SK-N-SH (cell line): Measurements from ENCODE around the gene GGT7. TPM values are rescaled to one million over a fixed set of nuclear protein-coding genes. Genes with fewer than 3 reads are reported as not detected.

ENCODE experiments used
- CTCF ChIA-PET: fragments of 300-600, 350-600 bp; formaldehyde crosslinking; extraction: SDS; loops from one replicate; lab custom pipeline; 2021; lab: Yijun Ruan, JAX
- POLR2A ChIA-PET: fragments of 350-600 bp; sonication (Branson Sonifier 250); formaldehyde crosslinking; extraction: SDS; loops from one replicate; lab custom pipeline; 2020; ENCODE audit warnings: antibody characterized with exemption, inconsistent platforms; lab: Yijun Ruan, JAX
- DNase-seq: peaks from one replicate; pipeline ENCODE4 v3.0.0; 2012
- H2AFZ ChIP-seq: fragments of 200-600 bp; sonication (generic); 2 replicates; pipeline ENCODE4 v1.8.1; 2016; ENCODE audit warnings: antibody characterized with exemption, mild to moderate bottlenecking, low read depth
- H3F3A ChIP-seq: fragments of 200-600 bp; sonication (generic); replicated peaks from 2 replicates; pipeline ENCODE3; 2016; ENCODE audit warnings: antibody characterized with exemption, mild to moderate bottlenecking; ENCODE audit not compliant: insufficient read depth
- H3K27ac ChIP-seq, 2 experiments: fragments of 200-500 bp in 1 of 2; fragments of 200-600 bp in 1 of 2; sonication (Bioruptor generic) in 1 of 2; sonication (generic), shearing (Covaris generic) in 1 of 2; 2 replicates each; pipeline versions ENCODE4 v1.5.1 to v1.6.1; 2014 to 2016; ENCODE audit warnings: low read depth in 2 of 2, inconsistent platforms in 1 of 2, low read length in 1 of 2, mild to moderate bottlenecking in 1 of 2, mixed read lengths in 1 of 2
- H3K27me3 ChIP-seq: fragments of 200-600 bp; sonication (generic), shearing (Covaris generic); 2 replicates; pipeline ENCODE4 v1.6.1; 2016; ENCODE audit warnings: mixed run types; ENCODE audit not compliant: insufficient read depth
- H3K36me3 ChIP-seq, 2 experiments: fragments of 200-500 bp in 1 of 2; fragments of 200-600 bp in 1 of 2; sonication (Bioruptor generic) in 1 of 2; sonication (generic) in 1 of 2; replicated peaks in 1 of 2; 2 replicates each; pipeline versions ENCODE3 to v1.5.1; 2014 to 2016; ENCODE audit warnings: low read length in 1 of 2, mild to moderate bottlenecking in 1 of 2; ENCODE audit not compliant: insufficient read depth in 2 of 2, control insufficient read depth in 1 of 2
- H3K4me1 ChIP-seq, 2 experiments: fragments of 200-500 bp in 1 of 2; fragments of 200-600 bp in 1 of 2; sonication (Bioruptor generic) in 1 of 2; sonication (generic), shearing (Covaris generic) in 1 of 2; 2 replicates each; pipeline versions ENCODE4 v1.5.1 to v1.6.1; 2014 to 2016; ENCODE audit warnings: low read depth in 1 of 2, low read length in 1 of 2, mixed run types in 1 of 2; ENCODE audit not compliant: insufficient read depth in 2 of 2, control insufficient read depth in 1 of 2
- H3K4me2 ChIP-seq: fragments of 200-600 bp; sonication (generic), shearing (Covaris generic); 2 replicates; pipeline ENCODE4 v1.6.1; 2017; ENCODE audit warnings: mixed run types
- H3K4me3 ChIP-seq, 2 experiments: fragments of 200-500 bp in 1 of 2; fragments of 200-600 bp in 1 of 2; sonication (Bioruptor generic) in 1 of 2; sonication (generic), shearing (Covaris generic) in 1 of 2; 2 replicates each; pipeline versions ENCODE4 v1.5.1 to v1.8.1; 2014 to 2016; ENCODE audit warnings: low read depth in 2 of 2, inconsistent platforms in 1 of 2, low read length in 1 of 2, mild to moderate bottlenecking in 1 of 2, mixed read lengths in 1 of 2, moderate library complexity in 1 of 2
- H3K79me2 ChIP-seq: fragments of 200-600 bp; sonication (generic); 2 replicates; pipeline ENCODE4 v1.8.1; 2017; ENCODE audit warnings: mild to moderate bottlenecking; ENCODE audit not compliant: insufficient read depth
- H3K9ac ChIP-seq: fragments of 200-600 bp; sonication (generic); 2 replicates; pipeline ENCODE4 v1.6.1; 2017; ENCODE audit warnings: mixed run types
- H3K9me2 ChIP-seq: fragments of 200-600 bp; sonication (generic); 2 replicates; pipeline ENCODE4 v1.6.1; 2017; ENCODE audit warnings: mixed run types
- H3K9me3 ChIP-seq: fragments of 200-600 bp; sonication (generic); 2 replicates; pipeline ENCODE4 v1.6.1; 2017; ENCODE audit warnings: mixed run types, mild to moderate bottlenecking, moderate library complexity
- H4K20me1 ChIP-seq: fragments of 200-600 bp; sonication (generic); 2 replicates; pipeline ENCODE4 v1.6.1; 2017; ENCODE audit warnings: mild to moderate bottlenecking, mixed run types; ENCODE audit not compliant: insufficient read depth
- ELF1 ChIP-seq: IDR thresholded peaks from 2 replicates; pipeline ENCODE4 v1.4.0; 2012
- EZH2phosphoT487 ChIP-seq: fragments of 200-600 bp; sonication (generic); IDR thresholded peaks from 2 replicates; pipeline ENCODE4 v1.6.1; 2017; ENCODE audit warnings: low read depth, mixed run types, mild to moderate bottlenecking, antibody characterized with exemption, moderate library complexity, borderline replicate concordance
- FOSL2 ChIP-seq: IDR thresholded peaks from 2 replicates; pipeline ENCODE4 v1.4.0; 2012; ENCODE audit warnings: low read depth, mild to moderate bottlenecking, moderate library complexity, borderline replicate concordance
- FOXM1 ChIP-seq: IDR thresholded peaks from 2 replicates; pipeline ENCODE4 v1.4.0; 2012; ENCODE audit warnings: low read depth, mild to moderate bottlenecking
- GATA2 ChIP-seq: sonication (generic); formaldehyde crosslinking; IDR thresholded peaks from 2 replicates; pipeline ENCODE4 v1.5.0; 2020; ENCODE audit warnings: mild to moderate bottlenecking, missing genetic modification reagents
- IRF3 ChIP-seq: fragments of 150-350 bp; IDR thresholded peaks from 2 replicates; pipeline ENCODE4 v1.6.1; 2016; ENCODE audit warnings: mild to moderate bottlenecking, low read depth, low read length
- JUND ChIP-seq: IDR thresholded peaks from 2 replicates; pipeline ENCODE4 v1.4.0; 2012
- MAX ChIP-seq: IDR thresholded peaks from 2 replicates; pipeline ENCODE4 v1.4.0; 2012; ENCODE audit warnings: low read depth
- MEF2A ChIP-seq: IDR thresholded peaks from 2 replicates; pipeline ENCODE4 v1.4.0; 2012; ENCODE audit warnings: low read depth, borderline replicate concordance
- NFIC ChIP-seq: IDR thresholded peaks from 2 replicates; pipeline ENCODE4 v1.4.0; 2012; ENCODE audit warnings: borderline replicate concordance
- NRF1 ChIP-seq: IDR thresholded peaks from 2 replicates; pipeline ENCODE4 v1.6.1; 2012; ENCODE audit warnings: low read depth, mild to moderate bottlenecking, low read length
- PBX3 ChIP-seq: IDR thresholded peaks from 2 replicates; pipeline ENCODE4; 2012
- RAD21 ChIP-seq: IDR thresholded peaks from 2 replicates; pipeline ENCODE4 v1.6.1; 2012; ENCODE audit warnings: mild to moderate bottlenecking, low read length
- RCOR1 ChIP-seq: fragments of 150-350 bp; IDR thresholded peaks from 2 replicates; pipeline ENCODE4 v1.6.1; 2017; ENCODE audit warnings: antibody characterized with exemption, low read length
- RFX5 ChIP-seq: IDR thresholded peaks from 2 replicates; pipeline ENCODE4 v1.6.1; 2012; ENCODE audit warnings: mild to moderate bottlenecking, improper control_type of control experiment, low read length
- SIN3A ChIP-seq: IDR thresholded peaks from 2 replicates; pipeline ENCODE4 v1.6.1; 2012; ENCODE audit warnings: low read depth, mild to moderate bottlenecking, low read length, moderate library complexity, borderline replicate concordance
- SMC3 ChIP-seq: IDR thresholded peaks from 2 replicates; pipeline ENCODE4 v1.6.1; 2012; ENCODE audit warnings: low read depth, low read length, improper control_type of control experiment
- TCF12 ChIP-seq: IDR thresholded peaks from 2 replicates; pipeline ENCODE4 v1.4.0; 2012
- TEAD4 ChIP-seq: IDR thresholded peaks from 2 replicates; pipeline ENCODE4 v1.4.0; 2012; ENCODE audit warnings: mild to moderate bottlenecking, borderline replicate concordance; ENCODE audit not compliant: insufficient read depth
- WGBS: methylation state at CpG from one replicate; pipeline ENCODE4 v1.1.6; 2017; ENCODE audit warnings: low lambda C conversion rate; 5-methylcytosine and 5-hydroxymethylcytosine counted together
- polyA plus RNA-seq, 3 experiments: library from polyadenylated mRNA; depleted of rRNA; stranded (reverse); fragments of >200 nt; gene quantifications; 2 replicates each; pipeline ENCODE4 v1.2.3, GENCODE V29; 2012
- TF ChIP-seq, protein P1 (sequence below): IDR thresholded peaks from 2 replicates; pipeline ENCODE4 v1.4.0; 2012; ENCODE audit warnings: low read depth, borderline replicate concordance
- TF ChIP-seq, protein P2 (sequence below): IDR thresholded peaks from 2 replicates; pipeline ENCODE4 v1.6.1; 2012; ENCODE audit warnings: mild to moderate bottlenecking, low read depth, low read length, moderate library complexity

GGT7 gene
- polyA plus RNA-seq, 1 of the 3 experiments (the other 2 are of a cell fraction) = 22.5 TPM

DNA sequence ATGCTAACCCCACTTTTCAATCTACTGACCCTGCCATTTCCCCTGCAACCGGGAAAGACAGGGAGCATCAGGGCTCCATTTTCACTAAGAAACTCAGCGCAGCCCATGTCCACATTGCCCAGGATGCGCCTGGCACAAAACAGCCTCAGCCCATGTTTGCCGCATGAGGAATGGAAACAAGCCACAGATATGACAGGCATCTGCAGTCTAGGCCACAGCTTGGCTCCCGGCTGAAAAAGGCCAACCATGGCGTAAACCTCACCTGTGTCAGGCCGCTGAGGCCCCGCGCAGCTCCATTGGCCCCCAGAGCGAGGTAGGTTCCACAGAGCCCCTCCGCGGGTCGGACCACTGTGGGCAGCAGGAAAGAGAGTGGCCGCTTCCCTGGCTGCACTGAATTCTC lies 21.7 kb downstream of the GGT7 start:
- TF ChIP-seq TEAD4 = no peak
- no peak for TF ChIP-seq FOSL2
- no peak for TF ChIP-seq ELF1
- TF ChIP-seq MEF2A = no peak
- TF ChIP-seq, all 33 proteins: peak for 0
- no peak overlapping the region for H3K4me3 ChIP-seq
- ChIA-PET POLR2A (no interaction called here), CTCF (interaction anchor here (1.6 to 2.8 kb wide), 2 partner anchors 11 to 20 kb away, joined by 4 to 8 read pairs; no protein-coding TSS in a partner anchor)
- H3K9me3 ChIP-seq = no peaks in the 10 kb centered on the region
- no peak overlapping the region for H3K27ac ChIP-seq
- DNase-seq = no peak
- H3K27me3 ChIP-seq = no peaks in the 10 kb centered on the region
- H3K9ac ChIP-seq = no peak overlapping the region
- no peak overlapping the region for H2AFZ ChIP-seq
- H3K4me2 ChIP-seq = no peak overlapping the region
- 95% methylated on average over 11 of the region's 14 CpGs for WGBS
- no peaks in the 10 kb centered on the region for H3K79me2 ChIP-seq
- no peaks in the 10 kb centered on the region for H3K9me2 ChIP-seq
- H3K36me3 ChIP-seq = peaks cover 7 to 41% of the 10 kb centered on the region in 2 experiments
- no peaks in the 10 kb centered on the region for H3K4me1 ChIP-seq
- no peaks in the 10 kb centered on the region for H3F3A ChIP-seq
- no peaks in the 10 kb centered on the region for H4K20me1 ChIP-seq

GRCh38 chr20:34849778-34850177 lies 22.9 kb downstream of the GGT7 start:
- H3F3A ChIP-seq = no peaks in the 10 kb centered on the region
- no peak overlapping the region for H3K27ac ChIP-seq
- H3K4me2 ChIP-seq = no peak overlapping the region
- H2AFZ ChIP-seq = no peak overlapping the region
- TF ChIP-seq RFX5 (no peak), RCOR1 (no peak), PBX3 (no peak), MAX (no peak), ELF1 (no peak), JUND (no peak), FOSL2 (no peak), GATA2 (no peak), NRF1 (no peak), MEF2A (no peak), EZH2phosphoT487 (no peak), SMC3 (no peak), RAD21 (no peak), IRF3 (no peak), TCF12 (no peak), SIN3A (no peak), NFIC (no peak), FOXM1 (no peak)
- TF ChIP-seq, protein P1, sequence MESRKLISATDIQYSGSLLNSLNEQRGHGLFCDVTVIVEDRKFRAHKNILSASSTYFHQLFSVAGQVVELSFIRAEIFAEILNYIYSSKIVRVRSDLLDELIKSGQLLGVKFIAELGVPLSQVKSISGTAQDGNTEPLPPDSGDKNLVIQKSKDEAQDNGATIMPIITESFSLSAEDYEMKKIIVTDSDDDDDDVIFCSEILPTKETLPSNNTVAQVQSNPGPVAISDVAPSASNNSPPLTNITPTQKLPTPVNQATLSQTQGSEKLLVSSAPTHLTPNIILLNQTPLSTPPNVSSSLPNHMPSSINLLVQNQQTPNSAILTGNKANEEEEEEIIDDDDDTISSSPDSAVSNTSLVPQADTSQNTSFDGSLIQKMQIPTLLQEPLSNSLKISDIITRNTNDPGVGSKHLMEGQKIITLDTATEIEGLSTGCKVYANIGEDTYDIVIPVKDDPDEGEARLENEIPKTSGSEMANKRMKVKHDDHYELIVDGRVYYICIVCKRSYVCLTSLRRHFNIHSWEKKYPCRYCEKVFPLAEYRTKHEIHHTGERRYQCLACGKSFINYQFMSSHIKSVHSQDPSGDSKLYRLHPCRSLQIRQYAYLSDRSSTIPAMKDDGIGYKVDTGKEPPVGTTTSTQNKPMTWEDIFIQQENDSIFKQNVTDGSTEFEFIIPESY = no peak
- TF ChIP-seq, protein P2, sequence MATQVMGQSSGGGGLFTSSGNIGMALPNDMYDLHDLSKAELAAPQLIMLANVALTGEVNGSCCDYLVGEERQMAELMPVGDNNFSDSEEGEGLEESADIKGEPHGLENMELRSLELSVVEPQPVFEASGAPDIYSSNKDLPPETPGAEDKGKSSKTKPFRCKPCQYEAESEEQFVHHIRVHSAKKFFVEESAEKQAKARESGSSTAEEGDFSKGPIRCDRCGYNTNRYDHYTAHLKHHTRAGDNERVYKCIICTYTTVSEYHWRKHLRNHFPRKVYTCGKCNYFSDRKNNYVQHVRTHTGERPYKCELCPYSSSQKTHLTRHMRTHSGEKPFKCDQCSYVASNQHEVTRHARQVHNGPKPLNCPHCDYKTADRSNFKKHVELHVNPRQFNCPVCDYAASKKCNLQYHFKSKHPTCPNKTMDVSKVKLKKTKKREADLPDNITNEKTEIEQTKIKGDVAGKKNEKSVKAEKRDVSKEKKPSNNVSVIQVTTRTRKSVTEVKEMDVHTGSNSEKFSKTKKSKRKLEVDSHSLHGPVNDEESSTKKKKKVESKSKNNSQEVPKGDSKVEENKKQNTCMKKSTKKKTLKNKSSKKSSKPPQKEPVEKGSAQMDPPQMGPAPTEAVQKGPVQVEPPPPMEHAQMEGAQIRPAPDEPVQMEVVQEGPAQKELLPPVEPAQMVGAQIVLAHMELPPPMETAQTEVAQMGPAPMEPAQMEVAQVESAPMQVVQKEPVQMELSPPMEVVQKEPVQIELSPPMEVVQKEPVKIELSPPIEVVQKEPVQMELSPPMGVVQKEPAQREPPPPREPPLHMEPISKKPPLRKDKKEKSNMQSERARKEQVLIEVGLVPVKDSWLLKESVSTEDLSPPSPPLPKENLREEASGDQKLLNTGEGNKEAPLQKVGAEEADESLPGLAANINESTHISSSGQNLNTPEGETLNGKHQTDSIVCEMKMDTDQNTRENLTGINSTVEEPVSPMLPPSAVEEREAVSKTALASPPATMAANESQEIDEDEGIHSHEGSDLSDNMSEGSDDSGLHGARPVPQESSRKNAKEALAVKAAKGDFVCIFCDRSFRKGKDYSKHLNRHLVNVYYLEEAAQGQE = no peak
- H4K20me1 ChIP-seq = no peaks in the 10 kb centered on the region
- no peak overlapping the region for H3K9ac ChIP-seq
- ChIA-PET CTCF (interaction anchor here (2.8 kb wide), 1 partner anchor 10 kb away, joined by 8 read pairs; no protein-coding TSS in a partner anchor), POLR2A (no interaction called here)
- no peak overlapping the region for H3K4me3 ChIP-seq
- peaks cover 7 to 34% of the 10 kb centered on the region in 2 experiments for H3K36me3 ChIP-seq
- H3K27me3 ChIP-seq = no peaks in the 10 kb centered on the region
- DNase-seq = no peak
- H3K79me2 ChIP-seq = no peaks in the 10 kb centered on the region
- H3K9me3 ChIP-seq = no peaks in the 10 kb centered on the region
- no peaks in the 10 kb centered on the region for H3K9me2 ChIP-seq
- WGBS = 97% methylated on average over 9 of the region's 9 CpGs
- H3K4me1 ChIP-seq = no peaks in the 10 kb centered on the region
